ENCODE results near the gene ARHGAP32.

DNA sequence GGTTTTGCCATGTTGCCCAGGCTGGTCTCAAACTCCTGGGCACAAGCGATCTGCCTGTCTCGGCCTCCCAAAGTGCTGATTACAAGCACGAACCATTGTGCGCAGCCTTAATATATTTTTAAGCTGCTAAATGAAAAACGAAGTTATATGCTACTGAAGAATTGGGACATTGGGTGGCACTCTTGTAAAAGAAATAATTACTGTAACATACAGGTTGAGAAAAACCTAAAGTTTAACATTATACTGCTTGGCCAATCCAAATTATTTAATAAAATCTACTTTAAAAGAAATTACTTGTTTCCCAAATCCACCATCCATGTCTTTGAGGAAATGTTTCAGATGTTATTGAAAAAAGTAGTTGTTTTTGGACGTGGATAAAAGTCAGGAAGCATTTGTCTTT, 37.9 kb upstream of the ARHGAP32 start:
- no peak for TF ChIP-seq EZH2phosphoT487 (IDR thresholded peaks at IDR 0.05; ENCODE audit: insufficient read depth, low read depth)
- TF ChIP-seq EZH2 (IDR thresholded peaks at IDR 0.05; ENCODE audit: insufficient read depth, poor library complexity, severe bottlenecking), result no peak
